ENCODE data around the gene DST. TPM values are rescaled to one million over a fixed set of nuclear protein-coding genes. Genes with fewer than 3 reads are reported as not detected.

The DST gene
- total RNA-seq, 1 experiment from 2014 or later: 132 TPM

GRCh38 chr6:56625356-56625755 is 17.3 kb downstream of the DST start:
- Mint-ChIP-seq H3K27ac (no peak overlapping the region), H3K4me3 (no peak overlapping the region), H3K27me3 (ENCODE audit: low read depth) (no peaks in the 10 kb centered on the region), H3K36me3 (peaks cover 33% of the 10 kb centered on the region), H3K4me1 (no peaks in the 10 kb centered on the region), H3K9me3 (no peaks in the 10 kb centered on the region)
- DNase-seq (ENCODE audit: low spot score) (no peak), ATAC-seq (no peak)
- TF ChIP-seq CREB1 (CRISPR knock-in tag; IDR thresholded peaks at IDR 0.05) (no peak), ESRRA (CRISPR knock-in tag; IDR thresholded peaks at IDR 0.05; ENCODE audit: borderline replicate concordance) (no peak), USF2 (CRISPR knock-in tag; IDR thresholded peaks at IDR 0.05) (no peak), GRHL2 (CRISPR knock-in tag; IDR thresholded peaks at IDR 0.05; ENCODE audit: insufficient replicate concordance, severe bottlenecking) (no peak), ZNF232 (CRISPR knock-in tag; IDR thresholded peaks at IDR 0.05) (no peak), ZNF416 (CRISPR knock-in tag; IDR thresholded peaks at IDR 0.05) (no peak), CREM (CRISPR knock-in tag; IDR thresholded peaks at IDR 0.05) (no peak)
- ChIA-PET CTCF (interaction anchor here (0.7 kb wide), 1 partner anchor 279 kb away, joined by 3 read pairs; no protein-coding TSS in a partner anchor), POLR2A (no interaction called here)

GRCh38 chr6:56624728-56625069 is 18.0 kb downstream of the DST start:
- no peaks in the 10 kb centered on the region for H3K4me1 Mint-ChIP-seq
- DNase-seq (ENCODE audit: low spot score): no peak
- no peak for TF ChIP-seq ZNF263 (CRISPR knock-in tag; IDR thresholded peaks at IDR 0.05; ENCODE audit: low read depth)
- TF ChIP-seq GTF2I (CRISPR knock-in tag; conservative IDR thresholded peaks at IDR 0.05): no peak
- no peak for TF ChIP-seq CREB1 (CRISPR knock-in tag; IDR thresholded peaks at IDR 0.05)
- no peak for TF ChIP-seq NR1H2 (CRISPR knock-in tag; IDR thresholded peaks at IDR 0.05)
- no peak for TF ChIP-seq ZNF396 (CRISPR knock-in tag; IDR thresholded peaks at IDR 0.05; ENCODE audit: borderline replicate concordance)
- TF ChIP-seq ZNF138 (CRISPR knock-in tag; conservative IDR thresholded peaks at IDR 0.05): no peak
- TF ChIP-seq CBFB (CRISPR knock-in tag; IDR thresholded peaks at IDR 0.05; ENCODE audit: low read depth): no peak
- no peak for TF ChIP-seq ZNF425 (CRISPR knock-in tag; conservative IDR thresholded peaks at IDR 0.05)
- no peak for TF ChIP-seq ZNF219 (CRISPR knock-in tag; IDR thresholded peaks at IDR 0.05; ENCODE audit: borderline replicate concordance)
- no peak for TF ChIP-seq STAT6 (CRISPR knock-in tag; conservative IDR thresholded peaks at IDR 0.05; ENCODE audit: low read depth)
- H3K27ac Mint-ChIP-seq: no peak overlapping the region
- H3K27me3 Mint-ChIP-seq (ENCODE audit: low read depth): no peaks in the 10 kb centered on the region
- ATAC-seq: no peak
- no peak overlapping the region for H3K4me3 Mint-ChIP-seq
- H3K36me3 Mint-ChIP-seq: peaks cover 29% of the 10 kb centered on the region
- POLR2A ChIA-PET: no interaction called here
- no peaks in the 10 kb centered on the region for H3K9me3 Mint-ChIP-seq
- CTCF ChIA-PET: interaction anchor here (1.1 kb wide), 1 partner anchor 29 kb away, joined by 3 read pairs; no protein-coding TSS in a partner anchor

GRCh38 chr6:56624046-56624727 is 18.5 kb downstream of the DST start:
- H3K27ac Mint-ChIP-seq: no peak overlapping the region
- no peaks in the 10 kb centered on the region for H3K27me3 Mint-ChIP-seq (ENCODE audit: low read depth)
- no peaks in the 10 kb centered on the region for H3K9me3 Mint-ChIP-seq
- H3K36me3 Mint-ChIP-seq: peaks cover 27% of the 10 kb centered on the region
- ATAC-seq: no peak
- DNase-seq (ENCODE audit: low spot score): no peak
- no peak overlapping the region for H3K4me3 Mint-ChIP-seq
- ChIA-PET CTCF (interaction anchor here (0.8 to 1.1 kb wide), 2 partner anchors 29 to 227 kb away, joined by 3 read pairs; no protein-coding TSS in a partner anchor), POLR2A (no interaction called here)
- TF ChIP-seq SMAD4 (CRISPR knock-in tag; IDR thresholded peaks at IDR 0.05) (no peak), E2F1 (CRISPR knock-in tag; IDR thresholded peaks at IDR 0.05) (no peak), MAX (CRISPR knock-in tag; IDR thresholded peaks at IDR 0.05) (no peak), SMAD3 (CRISPR knock-in tag; IDR thresholded peaks at IDR 0.05; ENCODE audit: borderline replicate concordance) (no peak), CTCF (IDR thresholded peaks at IDR 0.05) (no peak), JAZF1 (CRISPR knock-in tag; IDR thresholded peaks at IDR 0.05) (no peak), KAT7 (CRISPR knock-in tag; IDR thresholded peaks at IDR 0.05; ENCODE audit: borderline replicate concordance) (no peak), CBFB (CRISPR knock-in tag; IDR thresholded peaks at IDR 0.05; ENCODE audit: low read depth) (no peak)
- no peaks in the 10 kb centered on the region for H3K4me1 Mint-ChIP-seq

Data from WTC11 (cell line).